H9 (cell line): Measurements from ENCODE around the gene NPHP4. TPM values are rescaled to one million over a fixed set of nuclear protein-coding genes. Genes with fewer than 3 reads are reported as not detected.

Experiments
- DNase-seq: peaks from one replicate; pipeline ENCODE4 v3.0.0-alpha.2; 2017
- H2AFZ ChIP-seq: one replicate; pipeline ENCODE4 v1.6.1; 2013; ENCODE audit warnings: mild to moderate bottlenecking, low read length, control low read depth, moderate library complexity
- H2AK5ac ChIP-seq: 2 replicates; pipeline ENCODE4 v1.6.1; 2013; ENCODE audit warnings: low read length, control low read depth, mixed read lengths; ENCODE audit not compliant: insufficient read length
- H2BK120ac ChIP-seq: one replicate; pipeline ENCODE4 v1.6.1; 2013; ENCODE audit warnings: low read depth, mild to moderate bottlenecking, low read length, control low read depth, inconsistent platforms; ENCODE audit not compliant: poor library complexity, severe bottlenecking
- H2BK12ac ChIP-seq: 2 replicates; pipeline ENCODE4 v1.6.1; 2013; ENCODE audit warnings: low read length, control low read depth, mixed read lengths, low read depth; ENCODE audit not compliant: insufficient read length
- H2BK15ac ChIP-seq: 2 replicates; pipeline ENCODE4 v1.6.1; 2013; ENCODE audit warnings: low read depth, low read length, control low read depth
- H2BK20ac ChIP-seq: one replicate; pipeline ENCODE4 v1.6.1; 2013; ENCODE audit warnings: low read depth, mild to moderate bottlenecking, low read length, control low read depth, inconsistent platforms; ENCODE audit not compliant: poor library complexity, severe bottlenecking
- H2BK5ac ChIP-seq: 2 replicates; pipeline ENCODE4 v1.6.1; 2013; ENCODE audit warnings: low read length, control low read depth, mixed read lengths; ENCODE audit not compliant: insufficient read length
- H3K14ac ChIP-seq: 2 replicates; pipeline ENCODE4 v1.6.1; 2013; ENCODE audit warnings: low read length, control low read depth; ENCODE audit not compliant: insufficient read depth
- H3K18ac ChIP-seq: 2 replicates; pipeline ENCODE4 v1.6.1; 2013; ENCODE audit warnings: low read depth, mild to moderate bottlenecking, mixed read lengths, low read length, control low read depth; ENCODE audit not compliant: insufficient read length
- H3K23ac ChIP-seq: 2 replicates; pipeline ENCODE4 v1.6.1; 2013; ENCODE audit warnings: low read length, control low read depth, mixed read lengths, low read depth; ENCODE audit not compliant: insufficient read length
- H3K23me2 ChIP-seq: 2 replicates; pipeline ENCODE4 v1.6.1; 2013; ENCODE audit warnings: low read depth, mild to moderate bottlenecking, mixed read lengths, low read length, control low read depth; ENCODE audit not compliant: insufficient read length, poor library complexity, severe bottlenecking
- H3K27ac ChIP-seq: 2 replicates; pipeline ENCODE4 v1.5.1; 2013; ENCODE audit warnings: low read length, control low read depth, mixed read lengths, low read depth; ENCODE audit not compliant: insufficient read length
- H3K27me3 ChIP-seq: 2 replicates; pipeline ENCODE4 v1.6.1; 2013; ENCODE audit warnings: low read length, control low read depth, inconsistent platforms; ENCODE audit not compliant: insufficient read depth
- H3K4ac ChIP-seq: 2 replicates; pipeline ENCODE4 v1.6.1; 2013; ENCODE audit warnings: low read depth, mild to moderate bottlenecking, control low read depth, inconsistent platforms, low read length, moderate library complexity
- H3K4me1 ChIP-seq: 2 replicates; pipeline ENCODE4 v1.6.1; 2013; ENCODE audit warnings: low read length, control low read depth, inconsistent platforms; ENCODE audit not compliant: insufficient read depth
- H3K4me2 ChIP-seq: 2 replicates; pipeline ENCODE4 v1.6.1; 2013; ENCODE audit warnings: low read length, control low read depth, mixed read lengths; ENCODE audit not compliant: insufficient read length, insufficient read depth
- H3K56ac ChIP-seq: 2 replicates; pipeline ENCODE4 v1.6.1; 2013; ENCODE audit warnings: low read depth, mild to moderate bottlenecking, mixed read lengths, low read length, control low read depth; ENCODE audit not compliant: insufficient read length
- H3K79me1 ChIP-seq: 2 replicates; pipeline ENCODE4 v1.6.1; 2013; ENCODE audit warnings: low read depth, mild to moderate bottlenecking, moderate library complexity, low read length, control low read depth, inconsistent platforms; ENCODE audit not compliant: insufficient read depth, poor library complexity, severe bottlenecking
- H3K79me2 ChIP-seq: 2 replicates; pipeline ENCODE4 v1.6.1; 2013; ENCODE audit warnings: low read length, control low read depth, inconsistent platforms; ENCODE audit not compliant: insufficient read depth
- H3K9ac ChIP-seq: 2 replicates; pipeline ENCODE4 v1.6.1; 2013; ENCODE audit warnings: low read length, control low read depth, mixed read lengths; ENCODE audit not compliant: insufficient read length; ENCODE audit errors: extremely low read depth
- H3K9me3 ChIP-seq: one replicate; pipeline ENCODE4 v1.6.1; 2013; ENCODE audit warnings: low read depth, low read length, inconsistent platforms; ENCODE audit not compliant: control insufficient read depth
- H3T11ph ChIP-seq: one replicate; pipeline ENCODE4 v1.6.1; 2013; ENCODE audit warnings: mild to moderate bottlenecking, low read length, control low read depth, inconsistent platforms
- H4K20me1 ChIP-seq: one replicate; pipeline ENCODE4 v1.6.1; 2013; ENCODE audit not compliant: control insufficient read depth, insufficient read length, insufficient read depth
- H4K5ac ChIP-seq: 2 replicates; pipeline ENCODE4 v1.6.1; 2013; ENCODE audit warnings: low read depth, mild to moderate bottlenecking, mixed read lengths, low read length, control low read depth; ENCODE audit not compliant: insufficient read length
- H4K8ac ChIP-seq: replicated peaks from 2 replicates; pipeline ENCODE4 v1.6.1; 2013; ENCODE audit warnings: low read length, control low read depth, mixed read lengths, low read depth; ENCODE audit not compliant: insufficient read length
- H4K91ac ChIP-seq: 2 replicates; pipeline ENCODE4 v1.6.1; 2013; ENCODE audit warnings: low read depth, mild to moderate bottlenecking, moderate library complexity, mixed read lengths, low read length, control low read depth; ENCODE audit not compliant: insufficient read length
- H3K27ac Mint-ChIP-seq, 3 experiments: 2 replicates in 2 of 3; 3 replicates in 1 of 3; pipeline ENCODE4 v1.8.0; 2020 to 2021; ENCODE audit warnings: mixed read lengths in 3 of 3, mild to moderate bottlenecking in 1 of 3, moderate library complexity in 1 of 3
- H3K27me3 Mint-ChIP-seq: 2 replicates; pipeline ENCODE4 v1.8.0; 2021; ENCODE audit warnings: low read depth, mild to moderate bottlenecking, moderate library complexity, mixed read lengths
- H3K36me3 Mint-ChIP-seq, 3 experiments: 2 replicates in 2 of 3; 3 replicates in 1 of 3; pipeline ENCODE4 v1.8.0; 2020 to 2021; ENCODE audit warnings: low read depth in 3 of 3, mixed read lengths in 3 of 3; ENCODE audit not compliant: insufficient read depth in 1 of 3
- H3K4me1 Mint-ChIP-seq, 2 experiments: 2 replicates each; pipeline ENCODE4 v1.8.0; 2020; ENCODE audit warnings: mixed read lengths in 2 of 2
- H3K4me3 Mint-ChIP-seq, 2 experiments: 2 replicates in 1 of 2; 3 replicates in 1 of 2; pipeline ENCODE4 v1.8.0; 2020 to 2021; ENCODE audit warnings: mild to moderate bottlenecking in 2 of 2, mixed read lengths in 2 of 2, moderate library complexity in 1 of 2
- H3K9me3 Mint-ChIP-seq, 2 experiments: 2 replicates in 1 of 2; 3 replicates in 1 of 2; pipeline ENCODE4 v1.8.0; 2020; ENCODE audit warnings: mild to moderate bottlenecking in 2 of 2, mixed read lengths in 2 of 2, moderate library complexity in 1 of 2
- CTCF ChIP-seq: fragments of 200-600 bp; sonication (generic); conservative IDR thresholded peaks from 3 replicates; pipeline ENCODE4 v1.8.0; 2021; ENCODE audit warnings: antibody characterized with exemption, mild to moderate bottlenecking
- WGBS: extraction: QIAGEN DNeasy Blood & Tissue Kit; methylation state at CpG from one replicate; pipeline ENCODE4 v1.1.7; 2013; ENCODE audit warnings: missing lambda C conversion rate, low lambda C conversion rate, mixed read lengths; ENCODE audit not compliant: insufficient read length; ENCODE audit errors: extremely low coverage; 5-methylcytosine and 5-hydroxymethylcytosine counted together
- total RNA-seq: library from RNA; stranded (reverse); gene quantifications from 2 replicates; pipeline ENCODE4 v1.2.1, GENCODE V29; 2021

NPHP4 gene
- total RNA-seq, 1 experiment from 2014 or later = 17.6 TPM

GRCh38 chr1:5842679-5843078, 149.5 kb downstream of the NPHP4 start:
- no peak overlapping the region for H2BK12ac ChIP-seq
- no CpG with 5 or more reads among the region's 13 CpGs for WGBS
- H4K20me1 ChIP-seq = no peaks in the 10 kb centered on the region
- no peaks in the 10 kb centered on the region for H3K79me2 ChIP-seq
- no peak overlapping the region for H4K91ac ChIP-seq
- no peak overlapping the region for H2BK5ac ChIP-seq
- H3K18ac ChIP-seq = no peak overlapping the region
- no peaks in the 10 kb centered on the region for H3K79me1 ChIP-seq
- no peak overlapping the region for H3K4me3 Mint-ChIP-seq
- H4K8ac ChIP-seq = no peak overlapping the region
- no peaks in the 10 kb centered on the region for H3K9me3 Mint-ChIP-seq
- H3K23ac ChIP-seq = no peak overlapping the region
- H3K23me2 ChIP-seq = no peaks in the 10 kb centered on the region
- H2AK5ac ChIP-seq = no peak overlapping the region
- no peaks in the 10 kb centered on the region for H3K4me1 ChIP-seq
- no peak overlapping the region for H2BK20ac ChIP-seq
- H3K56ac ChIP-seq = no peak overlapping the region
- H4K5ac ChIP-seq = no peak overlapping the region
- no peak overlapping the region; the same call in 1 of the 2 replicates for H3K14ac ChIP-seq
- H3K4me1 Mint-ChIP-seq = peaks cover 16 to 28% of the 10 kb centered on the region in 2 experiments
- no peaks in the 10 kb centered on the region; a peak in 1 of 7 replicates for H3K36me3 Mint-ChIP-seq
- H3K27me3 Mint-ChIP-seq = peaks cover 12% of the 10 kb centered on the region
- no peaks in the 10 kb centered on the region for H3K27me3 ChIP-seq
- DNase-seq = no peak
- TF ChIP-seq CTCF = no peak
- H2BK120ac ChIP-seq = no peak overlapping the region
- no peak overlapping the region for H2BK15ac ChIP-seq
- H3K9me3 ChIP-seq = no peaks in the 10 kb centered on the region
- H3K27ac ChIP-seq = no peak overlapping the region
- no peak overlapping the region for H3K27ac Mint-ChIP-seq
- H3K4me2 ChIP-seq = no peak overlapping the region
- H3K4ac ChIP-seq = no peak overlapping the region
- H2AFZ ChIP-seq = no peak overlapping the region
- no peak overlapping the region for H3T11ph ChIP-seq
- H3K9ac ChIP-seq = no peak overlapping the region
